Activated gamma-delta T cell (primary cell): ENCODE results near the gene ANKMY2.
"Not testable (repeated sequence)": the region's sequence is repeated elsewhere in the genome, so short reads cannot be mapped to it uniquely, and the experiment has no call there.

Experiments used
- DNase-seq: peaks from one replicate; lab custom pipeline; 2025; lab: John Stamatoyannopoulos, UW

ANKMY2 gene

DNA sequence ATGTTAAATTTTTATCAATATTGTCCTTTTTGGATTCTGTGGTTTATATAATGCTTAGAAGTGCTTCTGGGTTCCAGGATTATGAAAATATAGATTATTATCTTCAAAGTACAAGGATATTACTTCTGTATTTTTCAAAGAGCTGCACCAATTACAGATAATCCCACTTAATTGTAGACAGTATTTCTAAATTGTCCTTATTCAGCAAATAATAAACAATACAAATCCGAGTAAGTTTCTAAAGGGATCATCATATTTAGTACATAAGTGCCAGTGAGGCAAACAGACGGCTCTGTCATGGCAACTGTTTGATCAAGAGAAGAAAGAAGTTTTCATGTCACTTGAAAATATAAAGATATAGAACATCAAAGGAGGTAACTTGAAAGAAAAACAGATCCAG, 19.2 kb downstream of the ANKMY2 start:
- DNase-seq = no peak

- DNase-seq = no peak
These were observed 25.6 kb downstream of the ANKMY2 start for GRCh38 chr7:16619979-16620408.

DNA sequence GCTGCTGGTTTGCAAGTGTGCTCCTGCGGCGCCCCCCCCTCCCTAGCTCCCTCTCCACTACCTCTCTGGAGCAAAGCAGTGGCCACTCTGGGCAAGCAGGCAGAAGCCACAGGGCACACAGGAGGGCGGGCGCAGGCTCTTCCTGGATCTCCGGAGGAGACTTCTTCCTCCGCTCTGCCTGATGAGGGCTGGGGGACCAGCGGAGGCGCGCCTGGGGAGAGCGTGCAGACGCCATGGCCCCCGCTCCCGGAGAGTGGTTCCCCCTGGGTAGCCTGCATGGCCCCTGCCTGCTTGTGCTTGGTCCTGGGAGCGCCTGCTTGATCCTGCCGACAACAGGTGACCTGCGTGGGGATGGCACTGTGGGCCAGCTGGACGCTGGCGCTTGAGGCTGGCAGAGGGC, 29.0 kb downstream of the ANKMY2 start:
- no peak for DNase-seq

- DNase-seq = no peak
These were observed 29.4 kb downstream of the ANKMY2 start for GRCh38 chr7:16616122-16616521.

- no peak for DNase-seq
These were observed 30.3 kb downstream of the ANKMY2 start for GRCh38 chr7:16615228-16615627.

DNA sequence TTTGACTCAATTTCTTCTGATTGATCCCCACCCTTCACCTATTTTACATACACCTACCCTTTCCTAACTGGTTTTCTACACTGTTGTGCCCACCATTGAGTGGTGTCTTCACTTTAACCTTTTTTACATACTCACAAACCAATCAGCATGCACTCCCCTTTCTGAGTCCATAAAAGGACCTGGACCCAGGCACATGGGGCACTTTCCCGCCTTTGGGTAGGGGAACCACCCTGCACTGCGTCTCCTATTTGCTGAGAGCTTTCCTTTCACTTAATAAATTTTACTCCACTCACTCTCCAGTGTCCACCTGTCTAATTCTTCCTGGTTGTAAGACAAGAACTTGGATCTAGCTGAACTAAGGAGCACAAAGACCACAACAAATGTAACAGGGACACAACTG, 33.8 kb downstream of the ANKMY2 start:
- DNase-seq = no peak

DNA sequence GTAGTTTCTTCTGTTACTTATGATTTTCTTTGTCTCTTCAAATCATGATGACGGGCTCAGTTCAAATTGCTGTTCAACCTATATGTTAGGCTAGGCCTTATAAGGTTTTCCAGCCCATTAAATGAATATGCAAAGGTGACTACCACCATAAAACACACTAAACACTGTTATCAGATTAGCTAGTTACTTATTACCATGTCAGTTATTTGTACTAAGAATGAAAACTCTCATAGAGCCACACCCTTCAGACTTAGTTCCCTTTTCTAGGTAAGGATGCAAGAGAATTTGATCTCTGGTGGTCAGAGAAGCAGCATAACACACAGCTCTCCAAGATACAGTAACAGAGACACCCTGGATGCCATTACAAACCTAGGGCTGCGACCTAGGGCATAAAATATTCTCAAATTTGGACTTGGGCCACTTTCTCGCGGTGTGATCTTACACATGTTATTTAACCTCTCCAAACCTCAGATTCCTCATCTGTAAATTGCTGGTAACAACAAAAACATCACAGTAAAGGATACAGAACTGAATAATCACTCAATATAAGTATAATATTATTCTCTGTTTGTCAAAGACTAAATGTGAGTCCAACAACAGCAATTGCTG, 35.6 kb downstream of the ANKMY2 start:
- no peak for DNase-seq

GRCh38 chr7:16606704-16607103, 38.9 kb downstream of the ANKMY2 start:
- no peak for DNase-seq

DNA sequence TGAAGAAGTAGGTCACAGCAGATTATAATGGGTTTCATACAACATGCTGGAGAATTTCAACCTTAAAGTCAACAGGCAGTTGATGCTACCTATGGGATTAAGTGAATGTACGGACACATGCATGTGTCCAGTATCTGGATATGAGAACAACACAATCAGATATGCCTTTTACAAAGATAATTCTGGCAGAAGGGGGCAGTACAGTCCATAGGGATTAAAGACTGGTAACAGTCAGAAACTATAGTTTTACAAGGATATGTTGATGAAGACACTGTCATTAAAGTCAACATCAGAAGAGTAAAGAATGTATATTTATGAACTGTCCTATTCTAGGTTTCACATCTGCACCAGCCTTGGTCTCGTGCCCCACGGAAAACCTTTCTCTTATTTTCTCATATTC, 41.5 kb downstream of the ANKMY2 start:
- no peak for DNase-seq

DNA sequence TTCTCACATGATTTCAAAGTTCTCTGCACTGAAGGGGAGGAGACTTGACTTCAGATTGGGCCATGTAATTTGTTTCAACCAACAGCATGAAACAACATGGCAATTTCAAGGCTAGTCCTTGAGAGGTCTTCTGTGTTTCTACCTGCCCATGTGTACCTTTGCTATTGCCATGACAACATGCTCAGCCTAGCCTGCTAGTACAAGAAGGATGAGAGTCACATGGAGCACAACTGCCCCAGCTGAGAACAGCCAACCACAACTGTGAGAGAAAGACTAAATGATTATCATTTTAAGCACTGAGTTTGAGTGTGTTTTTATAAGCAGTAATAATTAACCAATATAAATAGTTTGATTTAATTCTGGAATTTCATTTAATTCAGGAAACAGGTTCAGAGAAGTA, 41.9 kb downstream of the ANKMY2 start:
- no peak for DNase-seq

DNA sequence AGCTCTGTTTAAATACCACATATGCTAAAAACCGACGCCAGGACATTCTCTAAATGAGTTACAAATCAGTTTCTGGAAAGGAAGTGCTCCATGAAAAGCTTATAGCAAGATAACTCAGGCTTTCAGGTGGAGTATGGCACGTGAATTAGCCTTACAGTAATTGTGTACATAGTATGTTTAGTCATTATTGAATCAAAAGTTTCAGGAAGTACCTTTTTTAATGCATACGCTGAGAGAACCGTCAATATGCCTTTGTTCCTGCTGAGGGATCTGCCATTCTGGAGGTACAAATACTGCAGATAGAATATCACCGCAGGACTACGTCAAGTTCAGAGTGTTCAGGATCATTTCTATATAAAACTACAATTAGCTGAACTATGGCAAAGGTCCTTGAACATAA, 45.7 kb downstream of the ANKMY2 start:
- DNase-seq = no peak

GRCh38 chr7:16598015-16598414, 47.5 kb downstream of the ANKMY2 start:
- no peak for DNase-seq

DNA sequence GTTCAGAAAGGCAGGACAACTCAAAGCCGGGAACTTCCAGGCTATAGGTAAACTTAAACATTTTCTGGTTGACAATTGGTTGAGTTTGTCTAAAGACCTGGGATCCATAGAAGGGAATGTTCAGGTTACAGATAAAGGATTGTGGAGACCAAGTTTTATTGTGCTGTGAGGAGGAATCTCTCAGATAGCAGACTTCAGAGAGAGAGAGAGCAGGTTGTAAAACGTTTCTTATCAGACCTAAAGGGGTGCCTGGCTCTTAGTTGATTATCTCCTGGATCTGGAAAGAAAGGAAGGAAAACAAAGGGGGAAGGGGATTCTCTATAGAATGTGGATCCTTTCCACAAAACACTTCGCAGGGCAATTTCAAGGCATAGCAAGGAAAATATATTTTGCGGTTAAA, 50.0 kb downstream of the ANKMY2 start:
- DNase-seq = not testable (repeated sequence)

GRCh38 chr7:16594676-16595075, 50.9 kb downstream of the ANKMY2 start:
- DNase-seq = no peak

DNA sequence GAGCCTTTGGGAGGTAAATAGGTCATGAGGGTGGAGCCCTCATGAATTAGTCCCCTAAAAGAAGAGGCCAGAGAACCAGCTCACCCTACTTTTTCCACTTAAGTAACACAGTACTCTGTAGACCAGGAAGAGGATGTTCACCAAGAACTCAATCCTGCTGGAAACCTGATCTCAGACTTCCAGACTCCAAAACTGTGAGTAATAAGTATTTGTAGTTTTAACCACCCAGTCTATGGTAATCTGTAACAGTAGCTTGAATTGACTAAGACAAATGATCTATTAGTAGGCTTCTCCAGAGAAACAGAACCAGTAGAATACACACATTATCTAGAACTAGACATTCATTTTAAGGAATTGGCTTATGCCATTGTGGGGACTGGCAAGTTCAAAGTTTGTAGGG, 51.5 kb downstream of the ANKMY2 start:
- DNase-seq = no peak

GRCh38 chr7:16592395-16592794, 53.2 kb downstream of the ANKMY2 start:
- no peak for DNase-seq

DNA sequence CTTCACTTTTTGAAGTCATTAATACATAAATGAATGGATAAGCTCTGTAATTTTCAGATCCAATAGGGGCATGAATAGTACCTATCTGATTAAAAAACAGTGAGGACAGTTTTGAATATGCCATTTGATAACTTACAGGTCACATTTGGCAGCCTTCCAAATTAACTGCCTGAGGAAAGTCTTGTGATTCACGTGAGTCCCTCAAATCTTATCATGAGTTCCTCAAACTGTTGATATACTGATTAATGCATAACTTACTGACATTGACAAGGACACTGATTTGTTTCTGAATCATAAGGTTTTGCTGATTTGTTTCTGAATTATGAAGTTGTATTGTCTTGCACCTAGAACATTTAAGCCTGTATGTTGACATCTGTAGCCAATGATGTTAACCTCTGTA, 55.1 kb downstream of the ANKMY2 start:
- no peak for DNase-seq

- no peak for DNase-seq
These were observed 55.7 kb downstream of the ANKMY2 start for GRCh38 chr7:16589881-16590280.

GRCh38 chr7:16587790-16588189, 57.8 kb downstream of the ANKMY2 start:
- DNase-seq = no peak

DNA sequence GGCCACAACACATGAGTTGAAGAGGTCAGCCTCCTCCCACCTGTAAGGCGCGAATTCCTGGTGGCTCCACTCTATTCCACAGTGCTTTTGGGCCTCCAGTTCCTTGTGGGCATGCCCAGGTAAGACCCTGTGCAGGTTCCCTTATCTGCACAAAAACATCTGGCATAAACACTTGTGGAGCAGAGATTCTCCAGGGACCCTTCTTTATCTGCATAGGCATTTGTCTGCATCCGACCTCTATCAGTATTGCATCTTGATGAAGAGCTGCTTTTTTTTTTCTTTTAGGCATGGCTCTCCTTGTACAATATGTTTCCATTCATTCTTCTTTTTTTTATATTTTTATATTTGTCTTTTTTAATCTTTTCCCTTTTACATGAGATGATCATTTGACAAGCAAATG, 58.4 kb downstream of the ANKMY2 start:
- no peak for DNase-seq

DNA sequence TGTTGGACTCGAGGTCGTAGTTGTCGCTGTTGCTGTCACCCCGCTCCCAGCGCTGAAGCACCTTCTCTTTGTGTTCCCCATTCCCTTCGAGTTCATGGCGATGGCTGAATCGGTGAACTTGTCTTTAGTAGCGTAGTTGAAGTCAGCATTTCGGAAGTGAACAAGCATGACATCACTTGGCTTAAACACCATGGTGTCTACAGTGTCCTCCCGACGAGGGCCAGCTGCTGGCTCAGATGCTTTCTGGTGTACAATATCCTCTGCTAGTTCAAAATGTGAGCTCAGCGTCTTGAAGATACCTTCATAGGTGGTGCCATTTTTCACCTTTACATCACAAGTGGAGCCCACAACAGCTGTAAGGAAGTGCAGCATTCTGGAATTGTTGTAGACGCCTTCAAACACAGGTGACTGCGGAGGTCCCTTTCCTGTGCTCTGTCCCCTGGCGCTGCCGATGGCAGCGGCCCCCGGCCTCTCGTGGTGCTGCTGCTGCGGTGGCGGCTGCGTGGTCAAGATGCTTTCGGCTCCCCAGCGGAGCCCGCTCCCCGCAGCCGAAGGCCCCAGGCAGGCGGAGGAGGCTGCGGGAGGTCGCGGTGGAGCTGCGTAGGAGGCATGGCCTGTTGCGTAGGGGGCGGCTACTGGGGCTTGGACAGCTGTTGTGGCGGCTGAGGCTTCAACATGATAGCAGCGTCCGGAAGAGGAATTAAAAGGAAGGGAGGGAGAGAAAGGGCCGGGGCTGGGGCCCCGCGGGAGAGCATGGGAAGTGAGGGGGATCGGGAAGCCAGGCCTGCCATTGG, 59.3 kb downstream of the ANKMY2 start:
- no peak for DNase-seq

GRCh38 chr7:16585540-16585939, 60.0 kb downstream of the ANKMY2 start:
- no peak for DNase-seq

GRCh38 chr7:16583834-16584233, 61.7 kb downstream of the ANKMY2 start:
- DNase-seq = no peak

DNA sequence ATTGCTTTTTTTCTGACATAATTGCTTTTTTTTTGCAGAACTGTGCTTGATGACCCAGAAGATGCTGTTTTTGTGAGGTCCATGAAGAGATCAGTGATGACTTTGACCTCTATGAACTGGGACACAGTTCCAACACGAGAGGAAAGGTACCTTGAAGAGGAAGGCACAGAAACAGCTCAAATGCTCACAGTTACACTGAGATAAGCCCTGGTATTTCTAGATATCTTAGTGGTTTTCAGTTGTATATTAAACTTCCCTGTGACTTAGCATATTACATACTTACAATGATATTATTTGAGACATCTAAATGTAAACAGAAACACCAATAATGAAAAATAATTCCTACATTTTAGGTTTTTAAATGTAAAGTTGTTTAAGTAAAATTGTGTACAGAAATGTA, 64.3 kb downstream of the ANKMY2 start:
- DNase-seq = no peak
